GM18502 (cell line): ENCODE measurements around the gene CELF2.

Experiments
- ATAC-seq: cut with Tn5 transposase; IDR thresholded peaks from one replicate; pipeline ENCODE4 v1.9.1; 2021; ENCODE audit warnings: mild to moderate bottlenecking; ENCODE audit not compliant: unreplicated experiment, poor library complexity

The CELF2 gene

GRCh38 chr10:11088709-11089108 lies 71.0 kb downstream of the CELF2 start:
- no peak for ATAC-seq

GRCh38 chr10:11089272-11089671 lies 71.6 kb downstream of the CELF2 start:
- no peak for ATAC-seq

GRCh38 chr10:11091517-11092102 lies 73.9 kb downstream of the CELF2 start:
- ATAC-seq = peak; percentile 48

GRCh38 chr10:11093771-11094736 lies 76.4 kb downstream of the CELF2 start:
- no peak for ATAC-seq

- ATAC-seq = no peak
These were observed 77.7 kb downstream of the CELF2 start for GRCh38 chr10:11095374-11095801.

- ATAC-seq = no peak
These were observed 78.8 kb downstream of the CELF2 start for GRCh38 chr10:11096422-11096821.

- ATAC-seq = peak; percentile 73
These were observed 80.0 kb downstream of the CELF2 start for GRCh38 chr10:11097686-11098085.

- ATAC-seq = no peak
These were observed 81.0 kb downstream of the CELF2 start for GRCh38 chr10:11098666-11099065.

- ATAC-seq = no peak
These were observed 87.4 kb downstream of the CELF2 start for GRCh38 chr10:11104772-11105675.

- no peak for ATAC-seq
These were observed 88.0 kb downstream of the CELF2 start for GRCh38 chr10:11105676-11106004.

- peak; percentile 54 for ATAC-seq
These were observed 89.1 kb downstream of the CELF2 start for GRCh38 chr10:11106621-11107374.

- ATAC-seq = no peak
These were observed 90.3 kb downstream of the CELF2 start for GRCh38 chr10:11107948-11108347.

- ATAC-seq = no peak
These were observed 90.7 kb downstream of the CELF2 start for GRCh38 chr10:11108356-11108755.

- no peak for ATAC-seq
These were observed 91.9 kb downstream of the CELF2 start for GRCh38 chr10:11109590-11109989.

GRCh38 chr10:11110539-11110938 lies 92.9 kb downstream of the CELF2 start:
- no peak for ATAC-seq

GRCh38 chr10:11111490-11111889 lies 93.8 kb downstream of the CELF2 start:
- no peak for ATAC-seq

- no peak for ATAC-seq
These were observed 95.0 kb downstream of the CELF2 start for GRCh38 chr10:11112718-11113117.

- no peak for ATAC-seq
These were observed 95.5 kb downstream of the CELF2 start for GRCh38 chr10:11113156-11113555.

- no peak for ATAC-seq
These were observed 96.6 kb downstream of the CELF2 start for GRCh38 chr10:11114269-11114668.

- no peak for ATAC-seq
These were observed 97.7 kb downstream of the CELF2 start for GRCh38 chr10:11115337-11115736.
